T-helper 1 cell (primary cell): ENCODE data around the gene POU6F2.
A peak's percentile ranks its signal among the peaks of the same experiment; 100 is the strongest.

Experiments used
- DNase-seq, 5 donors: peaks; one replicate each; pipeline ENCODE4 v3.0.0-alpha.2; 2012 to 2020

POU6F2 gene

DNA sequence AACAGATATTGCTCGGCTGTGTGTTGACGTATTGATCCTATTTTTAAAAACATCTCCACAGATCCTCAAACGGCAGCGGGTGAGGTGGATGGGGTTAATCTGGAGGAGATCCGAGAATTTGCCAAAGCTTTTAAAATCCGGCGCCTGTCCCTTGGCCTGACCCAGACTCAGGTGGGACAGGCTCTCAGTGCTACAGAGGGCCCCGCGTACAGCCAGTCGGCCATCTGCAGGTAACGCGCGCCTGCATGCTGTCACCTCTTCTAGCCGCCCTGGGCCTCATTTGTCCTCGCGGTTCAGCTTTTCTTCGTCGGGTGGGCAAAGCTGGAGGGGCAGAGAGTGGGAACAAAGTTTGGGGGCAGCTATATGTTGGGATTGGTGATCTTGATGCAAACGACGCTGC is 482.8 kb downstream of the POU6F2 start:
- DNase-seq = no peak

DNA sequence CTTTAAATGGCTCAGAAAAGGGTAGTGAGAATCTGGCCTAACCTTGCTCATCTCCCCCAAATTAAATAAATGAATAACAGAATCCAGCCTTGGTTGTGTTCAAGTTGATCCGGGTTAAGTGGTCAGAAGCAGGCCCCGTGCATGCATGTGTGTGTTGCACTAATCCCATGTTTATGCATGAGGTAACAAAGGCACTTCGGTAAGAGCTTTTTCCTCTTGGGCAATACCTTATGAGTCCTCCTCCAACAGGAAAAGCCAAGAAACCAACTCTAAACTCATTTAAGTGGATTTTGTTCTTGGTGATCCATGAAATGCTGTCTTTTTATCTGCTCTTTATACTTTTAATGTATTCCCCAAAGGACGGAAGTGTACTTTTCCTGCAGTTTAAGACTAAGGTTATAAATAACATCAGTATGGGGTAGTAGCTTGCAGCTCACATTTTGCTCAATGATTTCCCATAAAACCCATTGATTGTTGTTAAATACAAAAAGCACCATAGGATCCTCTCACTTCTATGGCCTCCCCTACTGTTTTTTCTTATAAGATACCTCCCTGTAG is 483.6 kb downstream of the POU6F2 start:
- no peak for DNase-seq

DNA sequence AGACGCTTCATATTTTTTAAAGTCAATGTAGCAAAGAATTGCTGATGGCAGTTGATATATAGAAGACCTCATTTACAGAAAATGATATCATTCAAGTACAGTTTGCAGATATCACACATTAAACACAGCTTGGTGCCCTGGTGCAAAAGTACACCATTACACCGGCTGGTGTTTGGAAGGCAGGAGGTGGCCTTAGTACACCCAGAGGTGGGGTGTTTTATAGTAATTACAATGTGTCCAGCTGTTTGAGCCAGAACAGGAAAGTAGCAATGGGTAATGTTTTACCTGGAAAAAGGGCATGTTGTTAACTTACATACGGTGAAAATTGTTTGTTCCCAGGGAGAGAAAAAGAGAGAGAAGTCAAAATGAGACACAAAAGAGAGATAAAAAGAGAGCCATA is 485.5 kb downstream of the POU6F2 start:
- no peak for DNase-seq

DNA sequence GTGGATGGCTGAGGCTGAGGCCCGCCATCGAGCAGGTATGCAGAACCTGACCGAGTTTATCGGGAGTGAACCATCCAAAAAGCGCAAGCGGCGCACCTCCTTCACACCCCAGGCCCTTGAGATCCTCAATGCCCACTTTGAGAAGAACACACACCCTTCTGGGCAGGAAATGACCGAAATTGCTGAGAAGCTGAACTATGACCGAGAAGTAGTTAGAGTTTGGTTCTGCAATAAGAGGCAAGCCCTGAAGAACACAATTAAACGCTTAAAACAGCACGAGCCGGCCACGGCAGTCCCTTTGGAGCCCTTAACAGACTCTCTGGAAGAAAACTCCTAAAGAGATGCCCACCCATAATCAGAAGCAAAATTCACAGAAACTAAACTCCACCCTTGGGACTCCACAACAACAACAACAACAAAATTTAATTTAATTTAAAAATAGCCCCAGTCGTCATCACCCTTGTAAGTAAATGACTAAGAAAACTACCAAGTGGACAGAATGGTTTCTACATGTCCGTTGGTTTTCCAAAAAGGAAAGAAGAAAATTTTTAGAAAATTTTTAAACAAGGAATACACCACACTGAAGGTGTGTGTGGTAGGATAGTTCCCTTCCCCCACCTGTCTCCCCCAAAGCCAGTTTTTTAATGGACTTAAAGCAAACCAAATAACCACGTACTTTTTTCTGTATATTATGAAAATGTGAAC is 486.8 kb downstream of the POU6F2 start:
- DNase-seq = no peak

DNA sequence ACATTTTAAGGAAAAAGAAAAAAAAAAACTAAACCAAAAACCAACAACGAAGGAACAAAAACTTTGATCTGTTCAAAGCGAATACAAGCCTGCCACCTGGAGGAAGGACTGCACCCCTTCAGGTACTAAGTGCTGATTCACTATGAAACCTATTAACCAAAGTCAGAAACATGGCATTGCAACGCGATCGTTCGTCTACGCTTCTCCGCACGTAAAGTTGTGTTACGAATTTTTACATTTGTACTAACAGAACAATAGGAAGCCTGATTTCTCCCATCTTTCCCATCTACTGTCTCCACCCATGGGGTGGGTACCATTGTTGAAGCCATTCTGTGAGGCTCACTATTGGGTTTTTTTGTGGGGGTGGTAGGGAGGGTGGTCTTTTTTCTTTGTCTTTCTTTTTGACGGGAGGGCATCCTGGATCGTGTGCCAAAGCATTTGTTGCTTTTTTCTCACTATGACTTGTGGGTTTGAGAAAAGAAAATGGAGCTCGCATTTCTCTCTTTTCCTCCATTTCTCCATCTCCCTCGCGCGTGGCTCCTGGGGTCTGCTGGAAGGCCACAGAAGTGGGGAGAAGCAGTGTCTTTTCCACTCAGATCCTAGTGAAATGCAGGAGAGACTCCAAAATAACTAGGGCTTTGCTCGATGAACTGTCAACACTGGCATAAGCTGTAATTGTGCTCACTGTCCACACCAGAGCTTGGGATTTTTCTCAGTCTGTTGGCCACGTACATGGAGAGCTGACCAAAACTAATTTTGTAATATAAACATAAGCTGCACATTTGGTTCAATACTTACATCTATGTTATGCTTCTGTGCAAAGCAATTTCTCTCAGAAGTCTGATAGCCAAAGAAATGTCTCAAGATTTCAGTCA is 487.6 kb downstream of the POU6F2 start:
- DNase-seq = peak in 2 of 5 donors; percentile 5 to 45

DNA sequence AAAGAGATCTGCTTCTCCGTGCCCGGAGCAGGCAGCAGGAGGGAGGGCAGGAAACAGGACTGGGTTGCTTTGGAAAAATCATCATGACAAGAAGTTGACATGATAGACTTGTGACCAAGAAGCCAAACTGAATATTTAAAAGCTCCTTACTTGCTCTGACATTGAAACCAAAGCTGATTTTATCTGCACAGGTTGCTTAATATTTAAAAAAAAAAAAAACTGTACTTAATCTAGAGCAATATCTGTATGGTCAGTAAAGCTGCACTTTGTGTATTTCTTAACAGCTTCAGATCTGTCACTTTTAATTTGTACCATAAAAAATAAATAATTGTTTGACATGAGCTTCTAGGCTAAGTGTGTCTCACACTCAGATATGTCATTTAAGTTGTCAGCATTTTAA is 490.6 kb downstream of the POU6F2 start:
- no peak for DNase-seq

DNA sequence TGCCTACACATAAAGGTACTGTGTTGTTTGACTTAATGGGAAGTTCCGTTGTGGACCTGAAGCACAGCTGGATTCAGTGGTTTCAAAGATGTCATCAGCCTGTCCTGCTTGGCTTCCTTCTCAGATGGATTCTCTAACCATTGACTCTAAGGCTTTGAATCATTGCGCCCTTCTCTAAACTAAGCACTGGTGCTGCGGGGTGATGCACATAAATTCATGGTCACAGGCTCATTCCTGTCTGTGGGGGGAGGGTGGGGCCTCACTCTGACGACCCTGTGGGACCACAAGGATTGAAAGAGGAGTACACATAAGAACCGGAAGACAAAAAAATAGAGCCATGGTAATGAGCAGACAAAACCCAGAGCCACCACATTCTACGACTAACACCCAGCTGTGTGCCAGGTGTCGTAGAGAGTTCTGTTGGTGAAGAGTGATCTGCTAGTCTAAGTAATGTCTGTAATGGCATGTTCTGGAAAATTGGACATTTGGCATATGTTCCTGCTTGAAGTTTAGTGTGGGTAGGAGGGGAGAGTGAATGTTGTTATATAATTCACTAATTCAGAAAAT is 491.2 kb downstream of the POU6F2 start:
- no peak for DNase-seq

DNA sequence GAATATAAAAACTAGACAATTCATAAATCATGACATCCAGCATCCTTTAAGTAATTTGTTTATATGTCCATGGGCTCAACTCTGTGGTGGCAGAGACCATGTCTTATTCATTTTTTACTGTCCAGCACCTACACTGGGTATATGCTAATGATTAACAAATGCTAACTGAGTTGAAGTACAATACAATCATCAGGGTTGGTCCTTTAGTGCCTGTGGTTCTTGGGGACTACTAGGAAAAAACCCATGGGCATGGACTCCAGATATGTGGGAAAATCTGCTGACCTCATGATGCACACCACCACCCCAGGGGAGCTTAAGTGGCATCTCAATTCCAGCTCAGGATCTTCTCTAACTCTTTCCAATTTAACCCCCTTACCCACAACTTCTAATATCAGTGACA is 503.2 kb downstream of the POU6F2 start:
- DNase-seq = no peak

DNA sequence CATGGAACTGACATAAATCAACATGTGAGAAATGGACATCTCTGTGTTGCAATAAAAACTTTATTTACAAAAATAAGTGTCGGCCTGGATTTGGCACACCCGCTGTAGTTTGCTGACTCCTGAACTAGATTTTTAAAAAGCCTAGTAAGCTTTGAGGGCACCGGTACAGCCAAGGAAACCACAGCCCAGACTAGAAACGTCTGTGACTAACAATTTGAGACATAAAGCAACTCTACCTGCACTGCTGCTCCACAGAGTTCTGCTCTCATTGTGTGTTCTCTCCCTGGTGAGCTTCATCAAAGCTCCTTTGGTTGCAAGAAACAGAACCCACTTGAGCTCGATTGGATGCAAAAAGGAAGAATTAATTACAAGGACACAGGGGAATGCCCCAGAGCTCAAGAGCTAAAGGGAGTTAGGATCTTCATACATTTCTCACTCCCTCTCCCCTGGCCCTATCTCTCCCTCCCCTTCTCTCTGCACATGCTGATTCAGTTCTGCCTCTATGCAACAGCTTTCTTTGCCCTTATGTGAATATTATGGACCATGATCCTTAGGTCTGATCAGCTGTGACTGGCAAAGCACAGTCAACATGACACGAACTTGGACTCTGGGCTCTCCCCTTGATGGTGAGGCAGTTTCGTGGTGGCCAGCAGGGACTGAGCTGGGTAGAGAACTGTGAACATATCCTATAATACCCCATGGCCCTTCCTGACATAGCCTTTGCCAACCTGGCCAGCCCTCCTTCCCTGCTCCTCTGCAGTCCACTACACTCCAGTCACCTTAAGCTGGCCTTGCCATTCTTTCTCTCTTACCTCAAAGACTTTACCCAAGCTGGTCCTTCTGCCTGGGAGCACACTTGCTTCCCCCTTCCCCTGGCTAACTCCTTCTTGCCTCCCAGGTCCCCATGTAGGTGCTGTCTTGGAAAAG is 511.0 kb downstream of the POU6F2 start:
- DNase-seq = no peak

DNA sequence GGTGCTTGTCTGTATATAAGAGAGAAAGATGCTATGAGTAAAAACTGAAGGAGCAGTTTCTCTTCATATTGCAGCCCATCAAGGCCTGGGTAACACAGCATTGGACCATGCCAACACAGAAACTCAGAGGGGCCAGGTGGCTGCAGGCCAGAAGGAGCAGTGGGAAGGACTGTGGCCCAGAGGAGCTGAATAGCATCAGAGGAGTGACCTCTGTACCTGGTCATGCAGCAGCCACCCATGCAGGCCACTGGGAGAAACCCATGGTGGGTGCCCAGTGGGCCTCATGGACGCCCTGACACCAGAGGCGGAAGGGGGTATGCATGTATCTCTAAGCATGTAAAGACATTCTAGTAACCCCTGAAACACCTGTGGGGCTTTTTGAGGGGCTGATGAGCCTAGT is 512.6 kb downstream of the POU6F2 start:
- no peak for DNase-seq

DNA sequence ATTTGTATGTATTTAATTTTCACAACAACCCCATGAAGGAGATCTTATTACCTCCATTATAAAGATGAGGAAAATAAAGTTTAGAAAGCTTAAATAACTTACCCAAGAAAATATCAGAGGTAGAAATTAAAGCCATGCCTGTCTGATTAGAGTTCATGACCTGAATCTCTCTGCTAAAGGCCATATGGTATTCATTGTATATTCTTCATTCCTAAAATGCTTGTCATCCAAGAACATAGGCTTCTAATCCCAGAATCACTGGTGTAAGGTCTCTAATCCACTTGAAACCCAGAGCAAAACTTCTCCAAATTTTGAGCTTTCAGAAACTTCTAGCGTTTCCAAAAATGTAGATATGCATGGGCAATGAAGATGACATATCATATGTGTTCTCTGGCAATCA is 516.2 kb downstream of the POU6F2 start:
- DNase-seq = no peak

DNA sequence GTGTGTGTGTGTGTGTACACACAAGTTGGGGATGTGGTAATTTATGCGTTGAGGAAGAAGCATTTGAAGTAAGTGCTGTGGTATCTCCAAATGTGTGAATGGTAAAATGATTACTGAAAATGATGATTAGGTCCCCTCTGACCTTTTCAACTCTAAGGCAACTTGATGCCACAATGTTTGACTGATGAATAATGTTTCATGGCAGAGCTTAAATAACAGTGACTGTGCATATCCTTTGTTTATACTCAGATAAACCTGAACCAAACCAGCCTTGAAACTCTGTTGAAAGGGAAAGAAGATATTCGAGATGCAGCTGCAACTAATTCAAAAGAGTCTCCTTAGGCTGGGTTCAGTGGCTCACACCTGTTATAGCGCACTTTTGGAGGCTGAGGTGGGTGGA is 523.6 kb downstream of the POU6F2 start:
- DNase-seq = no peak

DNA sequence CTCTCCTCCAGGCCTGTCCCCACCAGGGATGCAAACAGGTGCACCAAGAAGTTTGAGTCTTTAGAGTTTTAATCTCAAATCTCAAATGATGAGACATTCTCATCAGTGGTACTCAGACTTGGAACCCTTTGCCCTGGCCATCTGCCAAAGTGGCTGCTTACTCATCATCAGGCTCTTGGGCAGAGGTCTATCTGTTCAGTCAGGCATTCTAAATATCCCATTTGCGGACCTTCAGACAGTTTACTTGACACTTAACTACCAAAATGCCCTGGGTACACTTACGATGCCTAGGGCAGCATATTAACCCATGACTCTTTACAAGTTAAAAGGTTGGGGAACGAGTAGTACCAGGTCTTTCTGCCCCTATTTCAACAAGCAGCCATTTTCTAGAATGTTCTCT is 527.3 kb downstream of the POU6F2 start:
- no peak for DNase-seq

DNA sequence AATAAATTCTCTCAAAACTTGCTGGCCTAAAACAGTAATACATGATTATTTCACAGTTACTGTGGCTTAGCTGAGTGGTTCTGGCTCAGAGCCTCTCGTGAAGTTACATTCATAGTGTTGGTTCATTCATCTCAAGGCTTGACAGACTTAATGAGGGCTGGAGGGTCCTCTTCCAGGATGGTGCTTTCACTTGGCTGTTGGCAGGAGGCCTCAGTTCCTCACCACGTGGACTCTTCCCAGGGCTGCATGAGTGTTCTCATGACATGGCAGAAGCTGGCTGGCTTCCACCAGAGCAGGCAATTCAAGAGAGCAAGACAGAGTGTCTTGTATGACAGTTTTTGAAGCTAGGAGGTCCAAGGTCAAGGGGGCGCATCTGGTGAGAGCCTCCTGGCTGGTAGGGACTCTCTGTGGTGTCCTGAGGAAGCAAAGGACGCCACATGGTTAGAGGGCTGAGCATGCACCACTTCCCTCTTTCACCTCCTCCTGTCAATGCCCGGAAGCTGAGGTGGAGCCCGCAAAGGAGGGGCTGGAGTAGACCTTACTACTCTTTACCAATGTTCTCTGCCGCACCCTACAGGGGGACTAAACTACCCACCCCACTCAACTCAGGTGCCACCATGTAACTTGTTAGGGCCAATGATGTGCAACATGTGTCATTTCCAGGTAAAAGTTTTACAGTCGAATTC is 530.3 kb downstream of the POU6F2 start:
- peak in 1 of 5 donors; percentile 4 for DNase-seq

DNA sequence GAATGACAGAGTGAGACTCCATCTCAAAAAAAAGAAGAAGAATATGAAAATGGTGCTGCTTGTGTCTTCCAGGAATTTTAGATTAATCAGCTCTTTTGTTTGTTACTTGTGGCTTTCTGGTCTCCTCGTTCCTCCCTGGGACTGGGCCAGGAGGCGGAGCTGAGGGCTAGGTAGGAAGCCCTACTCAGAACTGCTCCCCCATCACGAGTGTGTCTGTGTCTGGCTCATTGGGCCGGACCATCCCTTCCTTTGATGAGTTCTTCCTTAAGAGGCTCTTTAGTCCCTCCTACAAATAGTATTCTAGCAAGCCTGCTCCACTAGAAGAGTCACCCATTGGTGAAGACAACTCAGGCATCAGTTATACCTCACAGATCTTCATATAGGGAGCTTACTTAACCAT is 531.7 kb downstream of the POU6F2 start:
- no peak for DNase-seq

DNA sequence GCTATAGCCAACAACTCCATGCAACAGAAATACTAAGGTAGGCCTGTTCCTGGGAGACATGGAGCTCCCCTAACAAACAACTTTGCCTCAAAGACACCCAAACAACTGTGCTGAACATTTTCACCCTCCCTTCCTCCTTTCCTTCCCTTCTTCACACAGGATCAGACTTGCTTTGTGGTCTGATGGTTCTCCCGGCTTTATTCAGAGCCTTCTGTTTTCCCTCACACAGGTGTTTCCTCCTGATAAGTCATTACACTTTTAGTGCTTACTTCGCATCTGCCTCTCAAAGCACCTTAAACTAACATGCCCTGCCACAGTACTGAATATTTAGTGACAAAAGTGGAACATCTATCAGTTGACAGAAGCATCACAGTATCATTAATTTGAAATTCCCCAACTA is 532.2 kb downstream of the POU6F2 start:
- DNase-seq = no peak

DNA sequence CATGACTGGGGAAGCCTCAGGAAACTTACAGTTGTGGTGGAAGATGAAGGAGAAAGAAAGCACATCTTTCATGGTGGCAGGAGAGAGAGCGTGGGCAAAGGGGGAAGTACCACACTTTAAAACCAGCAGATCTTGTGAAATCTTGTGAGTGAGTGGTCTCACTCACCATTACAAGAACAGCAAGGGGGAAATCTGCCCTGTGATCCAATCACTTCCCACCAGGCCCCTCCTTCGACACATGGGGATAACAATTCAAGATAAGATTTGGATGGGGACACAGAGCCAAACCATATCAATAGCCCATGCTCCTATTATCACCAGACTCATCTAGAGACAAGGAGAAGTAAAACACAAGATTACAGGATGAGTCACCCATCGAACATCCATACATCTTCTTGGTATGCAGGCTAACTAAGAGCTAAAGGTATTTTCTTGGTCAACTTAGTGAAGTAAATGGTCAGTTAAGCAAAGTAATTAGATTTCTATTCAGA is 533.2 kb downstream of the POU6F2 start:
- DNase-seq = no peak

DNA sequence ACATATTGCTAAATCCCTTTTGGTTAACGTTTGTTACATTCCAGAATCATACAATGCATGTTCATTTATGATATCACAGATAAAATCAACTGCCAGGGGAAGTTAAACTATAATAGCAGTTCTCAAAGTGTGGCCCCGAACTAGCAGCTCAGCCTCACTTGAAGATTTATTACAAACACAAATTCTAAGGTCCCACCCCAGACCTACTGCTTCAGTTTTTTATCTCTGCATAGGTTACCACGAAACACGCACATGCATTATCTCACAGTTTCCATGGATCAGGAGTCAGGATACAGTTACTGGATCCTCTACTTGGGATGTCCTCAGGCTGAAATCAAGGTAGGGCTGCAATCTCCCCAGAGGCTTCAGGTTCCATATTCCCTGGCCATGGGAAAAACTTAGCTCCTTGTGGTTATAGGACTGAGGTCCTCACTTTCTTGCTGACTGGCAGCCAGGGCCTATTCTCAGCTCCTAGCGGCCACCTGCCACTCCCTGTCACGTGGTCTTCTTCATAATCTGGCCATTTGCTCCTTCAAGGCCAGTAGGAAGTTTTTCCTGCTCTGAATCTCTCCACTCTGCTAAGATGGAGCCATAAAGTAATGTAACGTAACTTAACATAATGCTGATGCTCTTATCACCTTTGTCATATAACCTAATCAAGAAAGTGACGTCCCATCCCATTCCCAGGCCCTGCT is 538.0 kb downstream of the POU6F2 start:
- no peak for DNase-seq

DNA sequence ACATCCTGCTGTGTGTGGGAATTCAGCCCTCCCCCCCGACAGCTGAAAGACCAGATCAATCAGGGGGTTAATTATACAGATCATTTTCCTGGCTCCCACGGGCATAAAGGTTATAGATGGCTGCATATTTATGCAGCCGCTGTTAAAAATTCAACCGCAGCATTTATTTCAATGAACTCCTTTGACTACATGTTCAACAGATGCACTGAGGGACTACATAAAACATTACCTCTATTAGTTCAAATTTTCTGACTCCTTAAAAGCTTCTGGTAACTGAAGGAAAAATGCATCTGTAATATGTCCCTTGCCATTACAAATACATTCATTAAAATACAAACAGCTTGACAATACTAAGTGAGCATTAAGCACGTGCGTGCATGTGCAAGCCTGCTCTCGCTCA is 538.8 kb downstream of the POU6F2 start:
- no peak for DNase-seq

DNA sequence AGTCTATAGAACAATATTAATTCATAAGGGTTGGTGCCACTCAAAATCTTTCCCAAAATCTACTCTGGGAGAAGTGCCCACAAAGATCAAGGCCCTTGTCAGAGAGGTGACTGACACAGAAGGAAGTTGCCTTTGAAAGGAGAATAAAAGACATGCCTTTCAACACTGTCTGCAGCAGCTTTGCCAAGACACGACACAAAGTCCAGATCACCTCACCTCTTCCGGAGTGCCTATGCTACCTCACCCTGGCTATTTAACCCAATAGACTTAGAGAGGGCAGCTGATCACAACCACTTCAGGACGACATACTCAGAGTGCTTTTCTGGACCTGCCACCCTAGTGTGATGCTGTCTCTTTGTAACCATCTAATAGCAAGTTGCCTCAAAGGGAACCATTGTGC is 539.5 kb downstream of the POU6F2 start:
- DNase-seq = no peak
